HCT116 (cell line): ENCODE data around the gene RHEBL1. TPM values are rescaled to one million over a fixed set of nuclear protein-coding genes. Genes with fewer than 3 reads are reported as not detected.
A peak's percentile ranks its signal among the peaks of the same experiment; 100 is the strongest.

Experiments
- ATAC-seq: fragments of 200-7000 bp; cut with Tn5 transposase; 2 replicates; pipeline ENCODE4 v1.9.1; 2020; ENCODE audit warnings: mild to moderate bottlenecking, moderate library complexity
- BruUV-seq: library from RNA; stranded (reverse); fragments of 400-500 nt; replicated peaks from 2 replicates; lab custom pipeline; 2021; lab: Mats Ljungman, UMichigan
- CTCF ChIA-PET: fragments of 300-600 bp; sonication (Branson Sonifier 250); formaldehyde crosslinking; loops from one replicate; lab custom pipeline; 2021; ENCODE audit warnings: antibody characterized with exemption; lab: Charles Lee
- POLR2A ChIA-PET: fragments of 300-600, 350-600 bp; sonication (Branson Sonifier 250); formaldehyde crosslinking; loops from one replicate; lab custom pipeline; 2021; ENCODE audit warnings: antibody characterized with exemption; lab: Charles Lee
- RAD21 ChIA-PET, 2 experiments: fragments of 300-600 bp; sonication (Branson Sonifier 250); formaldehyde crosslinking; loops; one replicate each; lab custom pipeline; 2023; ENCODE audit warnings: low total read pairs in 2 of 2; ENCODE audit not compliant: uncharacterized antibody in 2 of 2, unreplicated experiment in 2 of 2, low non-redundant PET in 1 of 2; lab: Charles Lee
- DNase-seq: peaks from one replicate; pipeline ENCODE4 v3.0.0-alpha.2; 2010; ENCODE audit warnings: low read depth, low spot score
- H2AFZ ChIP-seq: fragments of 200-600 bp; shearing (Covaris generic), sonication (generic); 2 replicates; pipeline ENCODE4 v1.6.1; 2017; ENCODE audit warnings: low read depth, mixed run types, mixed read lengths, antibody characterized with exemption, low read length; ENCODE audit not compliant: poor library complexity, severe bottlenecking
- H3K27ac ChIP-seq: 2 replicates; pipeline ENCODE4 v1.5.1; 2012; ENCODE audit warnings: low read depth, low read length
- H3K27me3 ChIP-seq: fragments of 200-600 bp; sonication (generic); 2 replicates; pipeline ENCODE4 v1.6.1; 2016; ENCODE audit warnings: mixed run types, low read length, mixed read lengths; ENCODE audit not compliant: insufficient read depth
- H3K36me3 ChIP-seq, 2 experiments: fragments of 200-500 bp in 1 of 2; fragments of 200-600 bp in 1 of 2; sonication (Bioruptor generic) in 1 of 2; sonication (generic) in 1 of 2; 2 replicates each; pipeline versions ENCODE4 v1.5.1 to v1.6.1; 2014 to 2016; ENCODE audit warnings: low read length in 2 of 2, inconsistent platforms in 1 of 2, mixed read lengths in 1 of 2, mixed run types in 1 of 2; ENCODE audit not compliant: insufficient read depth in 2 of 2, control insufficient read depth in 1 of 2
- H3K4me1 ChIP-seq, 2 experiments: fragments of 200-600 bp in 1 of 2; sonication (generic) in 1 of 2; 2 replicates each; pipeline versions ENCODE4 v1.5.1 to v1.6.1; 2012 to 2017; ENCODE audit warnings: low read length in 2 of 2, inconsistent platforms in 1 of 2, mild to moderate bottlenecking in 1 of 2, mixed read lengths in 1 of 2, mixed run types in 1 of 2, moderate library complexity in 1 of 2; ENCODE audit not compliant: insufficient read depth in 2 of 2, control insufficient read depth in 1 of 2
- H3K4me2 ChIP-seq: fragments of 200-600 bp; sonication (generic); 2 replicates; pipeline ENCODE4 v1.6.1; 2017; ENCODE audit warnings: mixed run types, low read length, mixed read lengths
- H3K4me3 ChIP-seq, 2 experiments: fragments of 200-600 bp in 1 of 2; sonication (generic) in 1 of 2; replicated peaks in 1 of 2; 2 replicates each; pipeline ENCODE4 v1.5.1; 2011 to 2016; ENCODE audit warnings: low read length in 2 of 2, control low read depth in 1 of 2, low read depth in 1 of 2, mild to moderate bottlenecking in 1 of 2, mixed read lengths in 1 of 2, mixed run types in 1 of 2
- H3K79me2 ChIP-seq: fragments of 200-600 bp; sonication (generic); 2 replicates; pipeline ENCODE4 v1.6.1; 2017; ENCODE audit warnings: mild to moderate bottlenecking, mixed run types, low read length, moderate library complexity, mixed read lengths; ENCODE audit not compliant: insufficient read depth
- H3K9ac ChIP-seq: fragments of 200-600 bp; sonication (generic); 2 replicates; pipeline ENCODE4 v1.6.1; 2016; ENCODE audit warnings: low read length, mixed read lengths
- H3K9me2 ChIP-seq: fragments of 200-600 bp; sonication (generic), shearing (Covaris generic); 2 replicates; pipeline ENCODE4 v1.6.1; 2017; ENCODE audit warnings: mixed run types, mild to moderate bottlenecking, moderate library complexity; ENCODE audit not compliant: insufficient read depth
- H3K9me3 ChIP-seq, 2 experiments: fragments of 200-500 bp in 1 of 2; fragments of 200-600 bp in 1 of 2; sonication (Bioruptor generic) in 1 of 2; sonication (generic) in 1 of 2; 2 replicates each; pipeline ENCODE4 v1.6.1; 2014 to 2017; ENCODE audit warnings: low read length in 2 of 2, mixed read lengths in 2 of 2, inconsistent platforms in 1 of 2, low read depth in 1 of 2, mild to moderate bottlenecking in 1 of 2, mixed run types in 1 of 2, moderate library complexity in 1 of 2; ENCODE audit not compliant: control insufficient read depth in 1 of 2, insufficient read depth in 1 of 2
- H4K20me1 ChIP-seq: fragments of 200-600 bp; sonication (generic), shearing (Covaris generic); 2 replicates; pipeline ENCODE4 v1.6.1; 2017; ENCODE audit warnings: mixed run types, mild to moderate bottlenecking, moderate library complexity; ENCODE audit not compliant: insufficient read depth
- ATF3 ChIP-seq: IDR thresholded peaks from 2 replicates; pipeline ENCODE4 v1.6.1; 2012
- CBX3 ChIP-seq: IDR thresholded peaks from 2 replicates; pipeline ENCODE4 v1.6.1; 2012; ENCODE audit warnings: low read depth
- CEBPB ChIP-seq: IDR thresholded peaks from 2 replicates; pipeline ENCODE4 v1.6.1; 2012; ENCODE audit warnings: low read depth
- ELF1 ChIP-seq: IDR thresholded peaks from 2 replicates; pipeline ENCODE4 v1.6.1; 2012; ENCODE audit warnings: low read depth, borderline replicate concordance
- EZH2 ChIP-seq: fragments of 200-600 bp; sonication (generic); IDR thresholded peaks from 2 replicates; pipeline ENCODE4 v1.6.1; 2017; ENCODE audit warnings: antibody characterized with exemption, mixed run types
- EZH2phosphoT487 ChIP-seq: fragments of 200-600 bp; IDR thresholded peaks from 2 replicates; pipeline ENCODE4 v1.6.1; 2018; ENCODE audit warnings: antibody characterized with exemption, borderline replicate concordance
- FOSL1 ChIP-seq: IDR thresholded peaks from 2 replicates; pipeline ENCODE4 v1.6.1; 2012; ENCODE audit warnings: low read depth
- JUND ChIP-seq: IDR thresholded peaks from 2 replicates; pipeline ENCODE4 v1.6.1; 2012
- MAX ChIP-seq: IDR thresholded peaks from 2 replicates; pipeline ENCODE4 v1.6.1; 2012
- POLR2A ChIP-seq: IDR thresholded peaks from 2 replicates; pipeline ENCODE4 v1.7.0; 2011; ENCODE audit warnings: borderline replicate concordance; ENCODE audit not compliant: insufficient read depth, insufficient read length; ENCODE audit errors: extremely low read depth
- POLR2AphosphoS5 ChIP-seq: IDR thresholded peaks from 2 replicates; pipeline ENCODE4 v1.6.1; 2011; ENCODE audit warnings: mild to moderate bottlenecking, low read depth, low read length, moderate library complexity
- RAD21 ChIP-seq: IDR thresholded peaks from 2 replicates; pipeline ENCODE4 v1.6.1; 2012; ENCODE audit warnings: low read depth, mild to moderate bottlenecking
- SIN3A ChIP-seq: IDR thresholded peaks from 2 replicates; pipeline ENCODE4 v1.6.1; 2012; ENCODE audit warnings: low read depth
- SP1 ChIP-seq: IDR thresholded peaks from 2 replicates; pipeline ENCODE4 v1.6.1; 2012; ENCODE audit warnings: low read depth
- SRF ChIP-seq: IDR thresholded peaks from 2 replicates; pipeline ENCODE4 v1.6.1; 2012; ENCODE audit warnings: low read depth
- TCF7L2 ChIP-seq: IDR thresholded peaks from 2 replicates; pipeline ENCODE4 v1.7.0; 2011; ENCODE audit warnings: borderline replicate concordance, inconsistent platforms; ENCODE audit not compliant: insufficient read depth, insufficient read length; ENCODE audit errors: extremely low read depth
- YY1 ChIP-seq: IDR thresholded peaks from 2 replicates; pipeline ENCODE4 v1.6.1; 2011; ENCODE audit warnings: low read length, low read depth, moderate library complexity, mild to moderate bottlenecking; ENCODE audit not compliant: insufficient replicate concordance; ENCODE audit errors: extremely low read depth
- ZFX ChIP-seq: fragments of 450-650 bp; IDR thresholded peaks from 2 replicates; pipeline ENCODE4 v1.6.1; 2017
- intact Hi-C: fragments of 100-400 bp; cut with micrococcal nuclease; formaldehyde crosslinking; loops from 2 replicates; pipeline ENCODE4 v1.10.0; 2022
- total RNA-seq: library from RNA; stranded (reverse); gene quantifications from one replicate; pipeline ENCODE4 v1.2.1, GENCODE V29; 2021; ENCODE audit not compliant: unreplicated experiment
- TF ChIP-seq, protein P1 (sequence below), 3 experiments: fragments of 200-600 bp in 1 of 3; sonication (generic) in 1 of 3; IDR thresholded peaks in 2 of 3; conservative IDR thresholded peaks in 1 of 3; 2 replicates each; pipeline ENCODE4 v1.5.1; 2012 to 2017; ENCODE audit warnings: low read depth in 2 of 3, low read length in 2 of 3, antibody characterized with exemption in 1 of 3, borderline replicate concordance in 1 of 3, control low read depth in 1 of 3, mild to moderate bottlenecking in 1 of 3, mixed read lengths in 1 of 3, mixed run types in 1 of 3, moderate library complexity in 1 of 3; ENCODE audit not compliant: insufficient read depth in 1 of 3
- TF ChIP-seq, protein P2 (sequence below): IDR thresholded peaks from 2 replicates; pipeline ENCODE4 v1.6.1; 2012; ENCODE audit warnings: low read depth

RHEBL1 gene
- total RNA-seq, 1 experiment from 2014 or later = 2.8 TPM

GRCh38 chr12:49057888-49058287 lies 11.9 kb downstream of the RHEBL1 start:
- Histone ChIP-seq H3K9me2 (no peaks in the 10 kb centered on the region), H3K36me3 (peaks cover 17 to 19% of the 10 kb centered on the region in 2 experiments; a peak in 3 of 4 replicates), H3K27me3 (no peaks in the 10 kb centered on the region), H4K20me1 (no peaks in the 10 kb centered on the region), H3K4me3 (peak overlapping the region; percentile 76 to 92; a peak in 3 of 4 replicates), H3K79me2 (peaks cover 79% of the 10 kb centered on the region), H3K9me3 (no peaks in the 10 kb centered on the region), H3K9ac (peak overlapping the region; percentile 97; the same call in 1 of the 2 replicates), H2AFZ (no peak overlapping the region), H3K4me2 (peak overlapping the region; percentile 97), H3K27ac (peak overlapping the region; percentile 31; the same call in 1 of the 2 replicates), H3K4me1 (peaks cover 17 to 40% of the 10 kb centered on the region in 2 experiments)
- TF ChIP-seq YY1 = no peak
- no peak for TF ChIP-seq POLR2AphosphoS5
- no peak for TF ChIP-seq CBX3
- TF ChIP-seq, protein P1, sequence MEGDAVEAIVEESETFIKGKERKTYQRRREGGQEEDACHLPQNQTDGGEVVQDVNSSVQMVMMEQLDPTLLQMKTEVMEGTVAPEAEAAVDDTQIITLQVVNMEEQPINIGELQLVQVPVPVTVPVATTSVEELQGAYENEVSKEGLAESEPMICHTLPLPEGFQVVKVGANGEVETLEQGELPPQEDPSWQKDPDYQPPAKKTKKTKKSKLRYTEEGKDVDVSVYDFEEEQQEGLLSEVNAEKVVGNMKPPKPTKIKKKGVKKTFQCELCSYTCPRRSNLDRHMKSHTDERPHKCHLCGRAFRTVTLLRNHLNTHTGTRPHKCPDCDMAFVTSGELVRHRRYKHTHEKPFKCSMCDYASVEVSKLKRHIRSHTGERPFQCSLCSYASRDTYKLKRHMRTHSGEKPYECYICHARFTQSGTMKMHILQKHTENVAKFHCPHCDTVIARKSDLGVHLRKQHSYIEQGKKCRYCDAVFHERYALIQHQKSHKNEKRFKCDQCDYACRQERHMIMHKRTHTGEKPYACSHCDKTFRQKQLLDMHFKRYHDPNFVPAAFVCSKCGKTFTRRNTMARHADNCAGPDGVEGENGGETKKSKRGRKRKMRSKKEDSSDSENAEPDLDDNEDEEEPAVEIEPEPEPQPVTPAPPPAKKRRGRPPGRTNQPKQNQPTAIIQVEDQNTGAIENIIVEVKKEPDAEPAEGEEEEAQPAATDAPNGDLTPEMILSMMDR (IDR thresholded peaks at IDR 0.05 in 2 of 3, conservative IDR thresholded peaks at IDR 0.05 in 1 of 3; ENCODE audit: borderline replicate concordance in 1 of 3, insufficient read depth in 1 of 3, low read depth in 2 of 3, low read length in 2 of 3) = no peak
- no peak for TF ChIP-seq CEBPB
- TF ChIP-seq ATF3 = no peak
- TF ChIP-seq RAD21 = no peak
- TF ChIP-seq ELF1 = no peak
- no peak for TF ChIP-seq EZH2
- TF ChIP-seq FOSL1 = no peak
- TF ChIP-seq ZFX = no peak
- no peak for TF ChIP-seq EZH2phosphoT487
- TF ChIP-seq SIN3A = no peak
- TF ChIP-seq TCF7L2 = no peak
- no peak for TF ChIP-seq POLR2A
- TF ChIP-seq, protein P2, sequence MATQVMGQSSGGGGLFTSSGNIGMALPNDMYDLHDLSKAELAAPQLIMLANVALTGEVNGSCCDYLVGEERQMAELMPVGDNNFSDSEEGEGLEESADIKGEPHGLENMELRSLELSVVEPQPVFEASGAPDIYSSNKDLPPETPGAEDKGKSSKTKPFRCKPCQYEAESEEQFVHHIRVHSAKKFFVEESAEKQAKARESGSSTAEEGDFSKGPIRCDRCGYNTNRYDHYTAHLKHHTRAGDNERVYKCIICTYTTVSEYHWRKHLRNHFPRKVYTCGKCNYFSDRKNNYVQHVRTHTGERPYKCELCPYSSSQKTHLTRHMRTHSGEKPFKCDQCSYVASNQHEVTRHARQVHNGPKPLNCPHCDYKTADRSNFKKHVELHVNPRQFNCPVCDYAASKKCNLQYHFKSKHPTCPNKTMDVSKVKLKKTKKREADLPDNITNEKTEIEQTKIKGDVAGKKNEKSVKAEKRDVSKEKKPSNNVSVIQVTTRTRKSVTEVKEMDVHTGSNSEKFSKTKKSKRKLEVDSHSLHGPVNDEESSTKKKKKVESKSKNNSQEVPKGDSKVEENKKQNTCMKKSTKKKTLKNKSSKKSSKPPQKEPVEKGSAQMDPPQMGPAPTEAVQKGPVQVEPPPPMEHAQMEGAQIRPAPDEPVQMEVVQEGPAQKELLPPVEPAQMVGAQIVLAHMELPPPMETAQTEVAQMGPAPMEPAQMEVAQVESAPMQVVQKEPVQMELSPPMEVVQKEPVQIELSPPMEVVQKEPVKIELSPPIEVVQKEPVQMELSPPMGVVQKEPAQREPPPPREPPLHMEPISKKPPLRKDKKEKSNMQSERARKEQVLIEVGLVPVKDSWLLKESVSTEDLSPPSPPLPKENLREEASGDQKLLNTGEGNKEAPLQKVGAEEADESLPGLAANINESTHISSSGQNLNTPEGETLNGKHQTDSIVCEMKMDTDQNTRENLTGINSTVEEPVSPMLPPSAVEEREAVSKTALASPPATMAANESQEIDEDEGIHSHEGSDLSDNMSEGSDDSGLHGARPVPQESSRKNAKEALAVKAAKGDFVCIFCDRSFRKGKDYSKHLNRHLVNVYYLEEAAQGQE = no peak
- no peak for TF ChIP-seq MAX
- no peak for TF ChIP-seq SP1
- no peak for TF ChIP-seq SRF
- no peak for TF ChIP-seq JUND
- POLR2A ChIA-PET = interaction anchor here (0.6 kb wide), 1 partner anchor 15 kb away, joined by 4 read pairs; no protein-coding TSS in a partner anchor
- intact Hi-C loops = no loop called here
- DNase-seq = no peak
- CTCF ChIA-PET = interaction anchor here (0.8 to 1.0 kb wide), 2 partner anchors 31 to 177 kb away, joined by 3 read pairs; no protein-coding TSS in a partner anchor
- RAD21 ChIA-PET = interaction anchor here in 1 of 2 experiments (1.0 kb wide), 1 partner anchor 69 kb away, joined by 3 read pairs; no protein-coding TSS in a partner anchor
- no TSS peak for BruUV-seq
- ATAC-seq = no peak
